ENCODE results near the gene LXN. TPM values are rescaled to one million over a fixed set of nuclear protein-coding genes. Genes with fewer than 3 reads are reported as not detected.

Gene LXN
- total and polyA plus RNA-seq, 2 of the 4 experiments (the other 2 are of a cell fraction), result 93.6 to 155 TPM

DNA sequence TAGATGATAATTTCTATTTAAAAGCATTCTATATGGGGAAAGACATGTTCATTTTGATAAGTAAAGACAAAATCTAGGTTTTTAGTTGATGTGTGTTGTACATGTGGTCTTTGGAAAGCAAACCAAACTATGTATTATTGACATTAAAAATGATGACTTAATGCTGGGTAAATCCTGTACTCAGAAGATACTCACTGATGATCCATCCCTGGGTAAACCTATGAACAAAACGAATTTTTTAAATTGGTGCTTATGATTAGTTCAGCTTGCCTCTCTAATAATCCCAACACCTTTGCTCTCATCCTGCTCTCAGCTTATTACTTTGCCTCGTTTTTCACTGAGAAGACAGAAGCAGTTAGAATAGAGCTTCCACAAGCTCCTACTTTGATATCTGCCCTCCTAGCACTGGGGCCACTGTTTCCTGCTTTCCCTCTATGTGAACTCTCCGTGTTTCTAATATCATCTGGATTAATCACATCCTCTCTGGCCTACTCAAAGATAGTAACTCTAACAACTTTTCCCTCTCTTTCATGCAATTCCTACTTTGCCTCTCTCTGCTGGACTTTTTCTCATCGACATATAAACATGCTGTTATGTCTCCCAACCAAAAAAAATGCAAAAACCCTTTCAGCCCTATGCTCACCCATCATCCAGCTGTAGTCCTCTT, 30.5 kb upstream of the LXN start:
- Histone ChIP-seq H4K91ac (ENCODE audit: insufficient read depth, low read depth, low read length) (peak overlapping the region; percentile 93), H4K20me1 (ENCODE audit: insufficient read depth, low read length) (no peaks in the 10 kb centered on the region), H3K36me3 (ENCODE audit: control insufficient read depth, insufficient read depth, low read length) (no peaks in the 10 kb centered on the region), H3K23ac (ENCODE audit: low read depth, low read length) (peak overlapping the region; percentile 88), H3K27me3 (ENCODE audit: control insufficient read depth, insufficient read depth, low read length) (no peaks in the 10 kb centered on the region), H2AK5ac (ENCODE audit: low read depth, low read length) (peak overlapping the region; percentile 89), H3K9me1 (ENCODE audit: insufficient read depth, low read length) (peaks cover 16% of the 10 kb centered on the region), H3K9me3 (ENCODE audit: control insufficient read depth, insufficient read depth, low read length) (no peaks in the 10 kb centered on the region), H3K79me1 (ENCODE audit: low read depth in 1 of 2, low read length in 2 of 2) (peaks cover 29 to 39% of the 10 kb centered on the region in 2 experiments), H3K18ac (ENCODE audit: low read depth, low read length) (peak overlapping the region; percentile 99), H2BK20ac (ENCODE audit: low read depth, low read length) (peak overlapping the region; percentile 99), H3K4me2 (ENCODE audit: low read depth, low read length) (peak overlapping the region; percentile 75; the same call in 1 of the 2 replicates), H2AFZ (replicated peaks; ENCODE audit: low read length, poor library complexity) (no peak overlapping the region), H2BK15ac (ENCODE audit: low read depth, low read length) (peak overlapping the region; percentile 94), H3K4me1 (ENCODE audit: control insufficient read depth, insufficient read depth, low read length) (peaks cover 13% of the 10 kb centered on the region), H3K56ac (ENCODE audit: extremely low read depth, insufficient read depth, low read length) (peak overlapping the region; percentile 92), H2BK120ac (ENCODE audit: low read depth, low read length) (peak overlapping the region; percentile 95), H3K14ac (replicated peaks; ENCODE audit: low read depth, low read length) (peak overlapping the region; percentile 96), H3K4ac (ENCODE audit: low read depth, low read length) (peak overlapping the region; percentile 85), H2AK9ac (replicated peaks; ENCODE audit: low read depth, low read length, poor library complexity) (peak overlapping the region; percentile 76), H3K4me3 (ENCODE audit: insufficient read depth, low read depth, low read length) (no peak overlapping the region), H3K27ac (ENCODE audit: insufficient read depth, low read length) (peak overlapping the region; percentile 99), H4K8ac (ENCODE audit: low read depth in 2 of 2, low read length in 2 of 2) (peak overlapping the region; percentile 89 to 97), H3K9ac (ENCODE audit: low read depth, low read length) (peak overlapping the region; percentile 69; the same call in 1 of the 2 replicates), H2BK5ac (ENCODE audit: low read depth, low read length, poor library complexity, severe bottlenecking) (peak overlapping the region; percentile 92), H4K5ac (ENCODE audit: low read depth, low read length) (peak overlapping the region; percentile 98)
- intact Hi-C loops (cut with micrococcal nuclease) (no loop called here), in situ Hi-C loops (cut with MboI; ENCODE audit: low sequenced_read_pairs) (loop anchor here (25.0 kb wide), 1 partner anchor 1541 kb away; the partner anchor contains the start of gene CCNL1), dilution Hi-C loops (cut with HindIII; ENCODE audit: low sequenced_read_pairs, unreplicated experiment) (no loop called here)
- ChIA-PET POLR2A (ENCODE audit: unreplicated experiment) (no interaction called here), CTCF (interaction anchor here (0.6 kb wide), 1 partner anchor 465 kb away, joined by 3 read pairs; no protein-coding TSS in a partner anchor)
- no TSS peak for BruUV-seq (replicated peaks)
- peak; percentile 85 for DNase-seq
- 0% methylated on average over 3 of the region's 4 CpGs; no CpG with 5 or more reads in 1 of the 2 experiments for WGBS, 2 experiments (ENCODE audit: extremely low coverage in 2 of 2, insufficient read length in 1 of 2)
- peak; percentile 89 for ATAC-seq (ENCODE audit: low read depth)
- TF ChIP-seq, protein P1, sequence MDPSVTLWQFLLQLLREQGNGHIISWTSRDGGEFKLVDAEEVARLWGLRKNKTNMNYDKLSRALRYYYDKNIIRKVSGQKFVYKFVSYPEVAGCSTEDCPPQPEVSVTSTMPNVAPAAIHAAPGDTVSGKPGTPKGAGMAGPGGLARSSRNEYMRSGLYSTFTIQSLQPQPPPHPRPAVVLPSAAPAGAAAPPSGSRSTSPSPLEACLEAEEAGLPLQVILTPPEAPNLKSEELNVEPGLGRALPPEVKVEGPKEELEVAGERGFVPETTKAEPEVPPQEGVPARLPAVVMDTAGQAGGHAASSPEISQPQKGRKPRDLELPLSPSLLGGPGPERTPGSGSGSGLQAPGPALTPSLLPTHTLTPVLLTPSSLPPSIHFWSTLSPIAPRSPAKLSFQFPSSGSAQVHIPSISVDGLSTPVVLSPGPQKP (IDR thresholded peaks at IDR 0.05; ENCODE audit: borderline replicate concordance, low read depth, low read length), result no peak
- TF ChIP-seq MAZ (IDR thresholded peaks at IDR 0.05; ENCODE audit: borderline replicate concordance, low read depth, low read length) (no peak), SMC3 (IDR thresholded peaks at IDR 0.05; ENCODE audit: low read depth, low read length) (no peak)
- TF ChIP-seq, protein P2, sequence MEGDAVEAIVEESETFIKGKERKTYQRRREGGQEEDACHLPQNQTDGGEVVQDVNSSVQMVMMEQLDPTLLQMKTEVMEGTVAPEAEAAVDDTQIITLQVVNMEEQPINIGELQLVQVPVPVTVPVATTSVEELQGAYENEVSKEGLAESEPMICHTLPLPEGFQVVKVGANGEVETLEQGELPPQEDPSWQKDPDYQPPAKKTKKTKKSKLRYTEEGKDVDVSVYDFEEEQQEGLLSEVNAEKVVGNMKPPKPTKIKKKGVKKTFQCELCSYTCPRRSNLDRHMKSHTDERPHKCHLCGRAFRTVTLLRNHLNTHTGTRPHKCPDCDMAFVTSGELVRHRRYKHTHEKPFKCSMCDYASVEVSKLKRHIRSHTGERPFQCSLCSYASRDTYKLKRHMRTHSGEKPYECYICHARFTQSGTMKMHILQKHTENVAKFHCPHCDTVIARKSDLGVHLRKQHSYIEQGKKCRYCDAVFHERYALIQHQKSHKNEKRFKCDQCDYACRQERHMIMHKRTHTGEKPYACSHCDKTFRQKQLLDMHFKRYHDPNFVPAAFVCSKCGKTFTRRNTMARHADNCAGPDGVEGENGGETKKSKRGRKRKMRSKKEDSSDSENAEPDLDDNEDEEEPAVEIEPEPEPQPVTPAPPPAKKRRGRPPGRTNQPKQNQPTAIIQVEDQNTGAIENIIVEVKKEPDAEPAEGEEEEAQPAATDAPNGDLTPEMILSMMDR (conservative IDR thresholded peaks at IDR 0.05; ENCODE audit: low read depth, low read length), result no peak

Data from IMR-90 (cell line).